Mesodermal cell (in vitro differentiated cells): ENCODE data around the gene CC2D1A.

Source experiments
- H3K27ac ChIP-seq: 2 replicates; pipeline ENCODE4 v1.7.0; 2013; ENCODE audit warnings: mild to moderate bottlenecking, low read depth, low read length, moderate library complexity; ENCODE audit not compliant: severe bottlenecking
- H3K36me3 ChIP-seq: 2 replicates; pipeline ENCODE4 v1.7.1; 2013; ENCODE audit warnings: mild to moderate bottlenecking, low read length, moderate library complexity; ENCODE audit not compliant: control insufficient read depth, insufficient read depth
- H3K4me1 ChIP-seq: one replicate; pipeline ENCODE4 v1.7.1; 2013; ENCODE audit warnings: mild to moderate bottlenecking, low read length; ENCODE audit not compliant: insufficient read depth, control insufficient read depth, poor library complexity, severe bottlenecking
- H3K4me3 ChIP-seq: 2 replicates; pipeline ENCODE4 v1.7.0; 2013; ENCODE audit warnings: low read length, control low read depth, mild to moderate bottlenecking; ENCODE audit not compliant: insufficient read depth, poor library complexity, severe bottlenecking; ENCODE audit errors: extremely low read depth
- H3K9me3 ChIP-seq: 2 replicates; pipeline ENCODE4 v1.7.1; 2013; ENCODE audit warnings: mild to moderate bottlenecking, low read length, moderate library complexity; ENCODE audit not compliant: control insufficient read depth
- WGBS, 2 experiments: methylation state at CpG; one replicate each; pipeline ENCODE4 v1.1.5; 2013; ENCODE audit warnings: missing lambda C conversion rate in 2 of 2; ENCODE audit not compliant: insufficient coverage in 2 of 2; 5-methylcytosine and 5-hydroxymethylcytosine counted together

CC2D1A gene

GRCh38 chr19:13877303-13877702 lies 28.7 kb upstream of the CC2D1A start:
- 88 to 91% methylated on average over 18 to 27 of the region's 27 CpGs for WGBS, 2 experiments
- H3K9me3 ChIP-seq, result no peaks in the 10 kb centered on the region
- no peak overlapping the region for H3K4me3 ChIP-seq

DNA sequence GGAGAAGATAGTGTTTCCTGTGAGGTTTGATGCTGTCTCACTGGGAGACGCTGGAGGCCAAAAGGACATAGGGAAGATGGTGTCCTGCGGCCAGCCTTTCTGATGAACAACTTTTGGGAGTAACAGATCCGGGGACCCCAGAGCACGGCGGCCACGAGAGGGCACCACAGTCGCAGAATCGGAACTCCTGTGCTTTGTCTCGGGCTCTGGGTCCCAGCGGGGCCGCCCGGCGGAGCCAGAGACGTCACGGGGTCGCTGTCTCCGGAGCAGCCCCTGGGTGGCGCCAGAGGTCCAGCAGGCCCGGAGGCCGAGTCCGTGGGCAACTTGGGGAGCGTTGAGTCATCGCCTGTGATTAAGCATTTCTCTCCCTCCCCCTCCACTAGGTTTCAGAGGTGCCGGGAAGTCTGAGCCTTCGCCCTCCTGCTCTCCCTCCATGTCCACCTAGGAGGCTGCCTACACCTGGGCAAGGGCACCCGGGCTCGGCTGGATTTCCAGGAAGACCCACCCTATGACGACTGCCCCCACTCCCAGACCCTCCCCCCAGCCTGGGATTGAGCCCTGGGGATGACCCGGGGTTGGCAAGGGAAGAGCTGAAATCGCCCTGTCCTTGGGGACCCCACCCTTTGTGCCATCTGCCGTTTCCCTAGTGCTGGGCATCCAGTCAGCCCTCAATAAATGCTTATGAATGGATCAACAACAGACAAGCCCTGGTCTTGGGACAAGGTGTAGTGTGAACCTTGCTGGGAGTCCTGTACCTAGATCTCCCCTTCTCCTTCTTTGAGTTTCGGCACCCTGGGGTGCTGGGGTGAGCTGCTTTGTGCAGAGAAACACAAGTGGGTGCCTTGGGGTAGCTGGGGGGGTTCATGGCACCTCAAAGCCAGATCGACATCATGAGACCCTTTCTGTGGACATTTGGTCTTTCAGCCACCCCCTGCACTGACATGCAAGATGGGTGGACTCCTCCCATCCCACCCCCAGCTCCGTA lies 25.6 kb upstream of the CC2D1A start:
- Histone ChIP-seq H3K36me3 (no peaks in the 10 kb centered on the region), H3K9me3 (no peaks in the 10 kb centered on the region), H3K4me1 (peaks cover 16% of the 10 kb centered on the region), H3K27ac (peak overlapping the region; percentile 73), H3K4me3 (peak overlapping the region; percentile 11)
- 6 to 8% methylated on average over 29 to 31 of the region's 34 CpGs for WGBS, 2 experiments

More at GRCh38 chr19:13877303-13877702, 28.7 kb upstream of the CC2D1A start:
- peaks cover 22% of the 10 kb centered on the region for H3K4me1 ChIP-seq
- H3K27ac ChIP-seq, result no peak overlapping the region
- no peaks in the 10 kb centered on the region for H3K36me3 ChIP-seq

GRCh38 chr19:13881251-13881691 lies 24.7 kb upstream of the CC2D1A start:
- H3K9me3 ChIP-seq, result no peaks in the 10 kb centered on the region
- H3K36me3 ChIP-seq, result no peaks in the 10 kb centered on the region
- H3K4me1 ChIP-seq, result peaks cover 16% of the 10 kb centered on the region
- no peak overlapping the region for H3K4me3 ChIP-seq
- H3K27ac ChIP-seq, result peak overlapping the region; percentile 77
- 6 to 23% methylated on average over 7 to 8 of the region's 12 CpGs for WGBS, 2 experiments

GRCh38 chr19:13881692-13882418 lies 24.1 kb upstream of the CC2D1A start:
- Histone ChIP-seq H3K4me3 (no peak overlapping the region), H3K9me3 (no peaks in the 10 kb centered on the region), H3K4me1 (peaks cover 16% of the 10 kb centered on the region), H3K36me3 (no peaks in the 10 kb centered on the region), H3K27ac (peak overlapping the region; percentile 77)
- 75 to 76% methylated on average over 10 to 15 of the region's 17 CpGs for WGBS, 2 experiments

- Histone ChIP-seq H3K36me3 (no peaks in the 10 kb centered on the region), H3K9me3 (no peaks in the 10 kb centered on the region), H3K27ac (no peak overlapping the region), H3K4me3 (no peak overlapping the region), H3K4me1 (peaks cover 16% of the 10 kb centered on the region)
- 92% methylated on average over 4 of the region's 5 CpGs for WGBS, 2 experiments
Observed at GRCh38 chr19:13882419-13882795, 23.6 kb upstream of the CC2D1A start.

GRCh38 chr19:13882836-13883235 lies 23.2 kb upstream of the CC2D1A start:
- Histone ChIP-seq H3K9me3 (no peaks in the 10 kb centered on the region), H3K36me3 (no peaks in the 10 kb centered on the region), H3K4me3 (no peak overlapping the region), H3K4me1 (peaks cover 16% of the 10 kb centered on the region), H3K27ac (no peak overlapping the region)
- WGBS, 2 experiments, result 94 to 96% methylated on average over 12 of the region's 12 CpGs

DNA sequence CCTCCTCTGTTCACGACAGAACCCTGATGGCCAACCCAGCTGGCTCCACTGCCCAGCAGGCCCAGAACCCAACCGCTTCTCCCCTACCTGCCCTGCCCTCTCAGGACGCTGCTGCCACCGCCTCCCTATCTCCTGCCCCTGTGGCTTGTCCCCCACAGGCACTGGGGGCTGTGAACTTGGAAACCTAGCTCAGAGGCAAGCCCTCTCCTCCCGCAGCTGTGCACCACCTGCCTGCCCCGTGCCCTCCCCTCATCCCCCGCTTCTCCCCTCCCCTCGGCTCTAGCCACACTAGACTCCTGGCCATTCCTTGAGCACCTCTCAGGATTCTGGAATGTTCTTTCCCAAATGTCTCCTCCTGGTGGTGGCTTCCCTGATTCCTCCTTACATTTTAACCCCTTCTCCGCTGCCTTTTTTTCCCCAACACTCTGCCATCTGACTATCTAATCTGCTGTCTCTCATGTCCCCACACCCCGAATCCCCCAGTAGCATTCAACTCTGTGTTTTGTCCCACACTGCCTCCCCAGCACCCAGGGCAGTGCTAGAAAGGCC lies 22.4 kb upstream of the CC2D1A start:
- no peaks in the 10 kb centered on the region for H3K36me3 ChIP-seq
- peaks cover 16% of the 10 kb centered on the region for H3K4me1 ChIP-seq
- H3K27ac ChIP-seq, result no peak overlapping the region
- no peaks in the 10 kb centered on the region for H3K9me3 ChIP-seq
- 87 to 92% methylated on average over 5 to 10 of the region's 10 CpGs for WGBS, 2 experiments
- H3K4me3 ChIP-seq, result no peak overlapping the region

- H3K9me3 ChIP-seq, result no peaks in the 10 kb centered on the region
- WGBS, 2 experiments, result 86 to 89% methylated on average over 13 to 18 of the region's 26 CpGs
- no peaks in the 10 kb centered on the region for H3K36me3 ChIP-seq
- H3K4me1 ChIP-seq, result peaks cover 16% of the 10 kb centered on the region
- no peak overlapping the region for H3K4me3 ChIP-seq
- no peak overlapping the region for H3K27ac ChIP-seq
Observed at GRCh38 chr19:13884726-13885591, 21.0 kb upstream of the CC2D1A start.

GRCh38 chr19:13885826-13886365 lies 20.1 kb upstream of the CC2D1A start:
- 95 to 96% methylated on average over 13 to 20 of the region's 20 CpGs for WGBS, 2 experiments
- no peaks in the 10 kb centered on the region for H3K36me3 ChIP-seq

DNA sequence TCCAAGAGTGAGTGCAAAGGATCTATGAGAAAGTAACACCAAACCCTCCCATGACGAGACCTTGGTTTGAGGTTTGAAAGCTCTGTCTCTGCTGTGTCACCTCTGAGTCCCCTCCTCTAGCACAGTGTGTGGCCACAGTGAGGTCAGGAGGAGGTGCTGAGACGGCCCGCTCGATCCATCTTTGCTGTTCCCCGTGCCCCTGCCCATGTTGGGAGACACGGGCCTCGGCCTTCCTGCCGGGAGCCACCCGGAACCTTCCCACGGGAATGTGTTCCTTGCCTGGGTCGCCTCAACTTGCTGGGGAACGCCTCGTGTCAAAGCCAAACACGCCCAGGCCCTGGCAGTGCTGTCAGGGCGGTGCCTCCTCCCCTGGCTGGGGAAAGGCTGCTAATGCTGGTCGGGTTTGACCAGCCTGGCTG lies 19.0 kb upstream of the CC2D1A start:
- Histone ChIP-seq H3K9me3 (no peaks in the 10 kb centered on the region), H3K4me3 (no peak overlapping the region), H3K27ac (no peak overlapping the region), H3K4me1 (no peaks in the 10 kb centered on the region), H3K36me3 (no peaks in the 10 kb centered on the region)
- 75 to 88% methylated on average over 14 to 16 of the region's 16 CpGs for WGBS, 2 experiments

More at GRCh38 chr19:13885826-13886365, 20.1 kb upstream of the CC2D1A start:
- Histone ChIP-seq H3K9me3 (no peaks in the 10 kb centered on the region), H3K4me1 (peaks cover 10% of the 10 kb centered on the region), H3K27ac (no peak overlapping the region), H3K4me3 (no peak overlapping the region)
